Loucy (cell line): ENCODE results near the gene BSND.

Experiments
- EZH2phosphoT487 ChIP-seq: fragments of 200-600 bp; IDR thresholded peaks from 2 replicates; pipeline ENCODE4 v1.6.1; 2018; ENCODE audit warnings: antibody characterized with exemption, mild to moderate bottlenecking, moderate library complexity, borderline replicate concordance
- TF ChIP-seq, protein P1 (sequence below): fragments of 200-600 bp; sonication (generic); conservative IDR thresholded peaks from 2 replicates; pipeline ENCODE4 v1.5.1; 2014; ENCODE audit warnings: mild to moderate bottlenecking, antibody characterized with exemption, low read length

DNA sequence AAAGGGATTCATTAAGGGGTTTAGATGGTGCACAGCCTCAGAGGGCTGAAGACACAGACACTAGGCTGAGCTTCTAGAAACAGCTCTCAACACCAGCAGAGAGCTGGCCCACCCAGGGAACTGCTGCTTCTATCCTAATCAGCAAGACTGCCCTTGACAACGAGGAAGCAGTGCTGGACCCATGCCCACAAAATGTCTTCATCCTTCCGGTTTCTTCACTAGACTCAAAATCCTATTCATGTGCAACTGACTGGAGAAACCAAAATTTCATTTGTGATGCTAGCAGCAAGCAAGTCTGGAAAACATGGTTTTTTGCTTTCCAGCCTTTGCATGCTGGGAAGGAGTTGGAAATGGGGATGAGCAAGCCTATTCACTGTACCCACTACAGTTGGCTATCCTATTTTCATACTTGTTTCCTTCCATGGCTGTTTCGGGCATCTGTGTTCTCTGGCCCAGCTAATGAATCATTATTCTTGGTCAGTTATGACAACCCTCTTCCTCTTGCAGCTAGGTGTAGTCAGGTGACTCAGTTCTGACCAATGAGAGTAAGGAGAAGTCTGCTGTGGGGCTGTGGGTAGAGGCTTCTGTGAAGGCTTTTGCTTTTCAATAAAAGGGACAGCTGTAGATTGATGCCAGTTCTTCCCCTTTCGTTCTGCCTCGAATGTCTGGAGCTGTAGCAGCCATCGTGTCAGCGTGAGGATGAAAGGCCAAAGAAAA lies 33.0 kb upstream of the BSND start:
- TF ChIP-seq, protein P1, sequence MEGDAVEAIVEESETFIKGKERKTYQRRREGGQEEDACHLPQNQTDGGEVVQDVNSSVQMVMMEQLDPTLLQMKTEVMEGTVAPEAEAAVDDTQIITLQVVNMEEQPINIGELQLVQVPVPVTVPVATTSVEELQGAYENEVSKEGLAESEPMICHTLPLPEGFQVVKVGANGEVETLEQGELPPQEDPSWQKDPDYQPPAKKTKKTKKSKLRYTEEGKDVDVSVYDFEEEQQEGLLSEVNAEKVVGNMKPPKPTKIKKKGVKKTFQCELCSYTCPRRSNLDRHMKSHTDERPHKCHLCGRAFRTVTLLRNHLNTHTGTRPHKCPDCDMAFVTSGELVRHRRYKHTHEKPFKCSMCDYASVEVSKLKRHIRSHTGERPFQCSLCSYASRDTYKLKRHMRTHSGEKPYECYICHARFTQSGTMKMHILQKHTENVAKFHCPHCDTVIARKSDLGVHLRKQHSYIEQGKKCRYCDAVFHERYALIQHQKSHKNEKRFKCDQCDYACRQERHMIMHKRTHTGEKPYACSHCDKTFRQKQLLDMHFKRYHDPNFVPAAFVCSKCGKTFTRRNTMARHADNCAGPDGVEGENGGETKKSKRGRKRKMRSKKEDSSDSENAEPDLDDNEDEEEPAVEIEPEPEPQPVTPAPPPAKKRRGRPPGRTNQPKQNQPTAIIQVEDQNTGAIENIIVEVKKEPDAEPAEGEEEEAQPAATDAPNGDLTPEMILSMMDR = no peak
- TF ChIP-seq EZH2phosphoT487 = no peak
